ENCODE data around the gene CHD3. TPM values are rescaled to one million over a fixed set of nuclear protein-coding genes. Genes with fewer than 3 reads are reported as not detected.

CHD3 gene
- total and polyA plus RNA-seq, 2 experiments from 2014 or later = 2.9 to 9.7 TPM

DNA sequence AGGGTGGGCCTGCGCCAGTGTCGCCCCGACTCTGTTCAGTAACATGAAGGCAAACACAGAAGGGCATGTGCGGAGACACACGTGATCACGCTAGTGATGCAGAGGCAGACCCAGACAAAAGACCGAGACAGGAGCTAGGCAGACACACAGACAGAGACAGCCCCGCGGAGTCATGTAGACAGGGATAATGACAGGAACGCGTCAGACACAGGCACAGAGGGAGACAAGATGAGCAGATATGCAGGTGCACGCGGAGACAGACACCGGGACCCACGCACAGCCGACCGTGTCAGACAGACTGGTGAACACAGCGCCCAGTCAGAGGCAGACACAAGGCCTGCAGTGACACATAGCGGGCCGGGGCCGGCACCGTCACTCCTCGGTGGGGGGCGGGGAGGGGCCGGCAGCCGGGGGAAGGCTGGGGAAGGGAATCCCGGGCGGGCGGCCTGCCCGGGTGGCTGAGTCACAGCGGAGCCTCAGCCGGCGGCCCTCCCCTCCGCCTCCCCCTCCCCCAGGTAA, 47.1 kb upstream of the CHD3 start:
- no peak overlapping the region for H3K27ac Mint-ChIP-seq

DNA sequence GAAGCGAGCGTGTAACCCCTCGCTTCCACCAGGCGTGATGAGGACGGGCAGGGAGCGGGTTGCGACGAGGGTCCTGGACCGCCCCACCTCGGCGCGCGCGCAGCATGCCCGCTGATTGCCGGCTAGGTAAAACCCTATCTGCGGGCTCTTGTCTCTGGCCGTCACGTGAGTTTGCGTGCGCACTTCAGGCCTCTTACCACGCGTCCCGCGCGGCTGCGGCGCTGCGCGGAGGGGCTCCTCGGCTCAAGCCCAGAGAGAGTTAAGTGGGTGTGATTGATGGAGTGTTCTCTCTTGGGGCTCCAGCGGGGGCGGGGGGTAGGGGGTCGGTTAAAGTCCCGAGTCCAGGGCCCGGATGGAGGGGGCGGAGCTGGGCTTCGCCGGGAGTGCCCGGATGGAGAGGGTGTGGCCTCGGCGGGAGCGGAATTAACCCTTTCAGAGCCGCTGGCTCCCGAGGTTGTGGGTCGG, 46.6 kb upstream of the CHD3 start:
- H3K4me2 ChIP-seq = peak overlapping the region; percentile 99
- Mint-ChIP-seq H3K27me3 (ENCODE audit: insufficient read depth, low read depth, poor library complexity) (peaks cover 64% of the 10 kb centered on the region), H3K4me3 (peak overlapping the region; percentile 88), H3K9me3 (no peaks in the 10 kb centered on the region; the same call in 2 of the 3 replicates), H3K4me1 (peaks cover 39% of the 10 kb centered on the region), H3K36me3 (ENCODE audit: low read depth) (peaks cover 2% of the 10 kb centered on the region; the same call in 1 of the 3 replicates), H3K27ac (no peak overlapping the region)
- peaks cover 27% of the 10 kb centered on the region for H3K4me1 ChIP-seq (ENCODE audit: insufficient read depth)
- H4K20me1 ChIP-seq (replicated peaks; ENCODE audit: insufficient read depth) = peaks cover 13% of the 10 kb centered on the region
- no peak overlapping the region for H3K27ac ChIP-seq (ENCODE audit: low read depth)
- peaks cover 6% of the 10 kb centered on the region; the same call in 1 of the 2 replicates for H3K36me3 ChIP-seq (ENCODE audit: insufficient read depth)
- H3K27me3 ChIP-seq (ENCODE audit: insufficient read depth) = peaks cover 88% of the 10 kb centered on the region
- H2AFZ ChIP-seq = peak overlapping the region; percentile 99
- H3K79me2 ChIP-seq (replicated peaks; ENCODE audit: insufficient read depth) = no peaks in the 10 kb centered on the region
- H3K9me2 ChIP-seq (ENCODE audit: insufficient read depth) = no peaks in the 10 kb centered on the region
- ATAC-seq (peak; percentile 43), DNase-seq (ENCODE audit: low spot score) (peak; percentile 96)
- H3K4me3 ChIP-seq = peak overlapping the region; percentile 94
- peaks cover 21% of the 10 kb centered on the region for H3F3A ChIP-seq (replicated peaks; ENCODE audit: low read depth)
- no peak for TF ChIP-seq POLR2AphosphoS5 (IDR thresholded peaks at IDR 0.05; ENCODE audit: low read depth)
- no peak for TF ChIP-seq CREB1 (CRISPR knock-in tag; IDR thresholded peaks at IDR 0.05; ENCODE audit: low read depth)
- TF ChIP-seq, protein P1, sequence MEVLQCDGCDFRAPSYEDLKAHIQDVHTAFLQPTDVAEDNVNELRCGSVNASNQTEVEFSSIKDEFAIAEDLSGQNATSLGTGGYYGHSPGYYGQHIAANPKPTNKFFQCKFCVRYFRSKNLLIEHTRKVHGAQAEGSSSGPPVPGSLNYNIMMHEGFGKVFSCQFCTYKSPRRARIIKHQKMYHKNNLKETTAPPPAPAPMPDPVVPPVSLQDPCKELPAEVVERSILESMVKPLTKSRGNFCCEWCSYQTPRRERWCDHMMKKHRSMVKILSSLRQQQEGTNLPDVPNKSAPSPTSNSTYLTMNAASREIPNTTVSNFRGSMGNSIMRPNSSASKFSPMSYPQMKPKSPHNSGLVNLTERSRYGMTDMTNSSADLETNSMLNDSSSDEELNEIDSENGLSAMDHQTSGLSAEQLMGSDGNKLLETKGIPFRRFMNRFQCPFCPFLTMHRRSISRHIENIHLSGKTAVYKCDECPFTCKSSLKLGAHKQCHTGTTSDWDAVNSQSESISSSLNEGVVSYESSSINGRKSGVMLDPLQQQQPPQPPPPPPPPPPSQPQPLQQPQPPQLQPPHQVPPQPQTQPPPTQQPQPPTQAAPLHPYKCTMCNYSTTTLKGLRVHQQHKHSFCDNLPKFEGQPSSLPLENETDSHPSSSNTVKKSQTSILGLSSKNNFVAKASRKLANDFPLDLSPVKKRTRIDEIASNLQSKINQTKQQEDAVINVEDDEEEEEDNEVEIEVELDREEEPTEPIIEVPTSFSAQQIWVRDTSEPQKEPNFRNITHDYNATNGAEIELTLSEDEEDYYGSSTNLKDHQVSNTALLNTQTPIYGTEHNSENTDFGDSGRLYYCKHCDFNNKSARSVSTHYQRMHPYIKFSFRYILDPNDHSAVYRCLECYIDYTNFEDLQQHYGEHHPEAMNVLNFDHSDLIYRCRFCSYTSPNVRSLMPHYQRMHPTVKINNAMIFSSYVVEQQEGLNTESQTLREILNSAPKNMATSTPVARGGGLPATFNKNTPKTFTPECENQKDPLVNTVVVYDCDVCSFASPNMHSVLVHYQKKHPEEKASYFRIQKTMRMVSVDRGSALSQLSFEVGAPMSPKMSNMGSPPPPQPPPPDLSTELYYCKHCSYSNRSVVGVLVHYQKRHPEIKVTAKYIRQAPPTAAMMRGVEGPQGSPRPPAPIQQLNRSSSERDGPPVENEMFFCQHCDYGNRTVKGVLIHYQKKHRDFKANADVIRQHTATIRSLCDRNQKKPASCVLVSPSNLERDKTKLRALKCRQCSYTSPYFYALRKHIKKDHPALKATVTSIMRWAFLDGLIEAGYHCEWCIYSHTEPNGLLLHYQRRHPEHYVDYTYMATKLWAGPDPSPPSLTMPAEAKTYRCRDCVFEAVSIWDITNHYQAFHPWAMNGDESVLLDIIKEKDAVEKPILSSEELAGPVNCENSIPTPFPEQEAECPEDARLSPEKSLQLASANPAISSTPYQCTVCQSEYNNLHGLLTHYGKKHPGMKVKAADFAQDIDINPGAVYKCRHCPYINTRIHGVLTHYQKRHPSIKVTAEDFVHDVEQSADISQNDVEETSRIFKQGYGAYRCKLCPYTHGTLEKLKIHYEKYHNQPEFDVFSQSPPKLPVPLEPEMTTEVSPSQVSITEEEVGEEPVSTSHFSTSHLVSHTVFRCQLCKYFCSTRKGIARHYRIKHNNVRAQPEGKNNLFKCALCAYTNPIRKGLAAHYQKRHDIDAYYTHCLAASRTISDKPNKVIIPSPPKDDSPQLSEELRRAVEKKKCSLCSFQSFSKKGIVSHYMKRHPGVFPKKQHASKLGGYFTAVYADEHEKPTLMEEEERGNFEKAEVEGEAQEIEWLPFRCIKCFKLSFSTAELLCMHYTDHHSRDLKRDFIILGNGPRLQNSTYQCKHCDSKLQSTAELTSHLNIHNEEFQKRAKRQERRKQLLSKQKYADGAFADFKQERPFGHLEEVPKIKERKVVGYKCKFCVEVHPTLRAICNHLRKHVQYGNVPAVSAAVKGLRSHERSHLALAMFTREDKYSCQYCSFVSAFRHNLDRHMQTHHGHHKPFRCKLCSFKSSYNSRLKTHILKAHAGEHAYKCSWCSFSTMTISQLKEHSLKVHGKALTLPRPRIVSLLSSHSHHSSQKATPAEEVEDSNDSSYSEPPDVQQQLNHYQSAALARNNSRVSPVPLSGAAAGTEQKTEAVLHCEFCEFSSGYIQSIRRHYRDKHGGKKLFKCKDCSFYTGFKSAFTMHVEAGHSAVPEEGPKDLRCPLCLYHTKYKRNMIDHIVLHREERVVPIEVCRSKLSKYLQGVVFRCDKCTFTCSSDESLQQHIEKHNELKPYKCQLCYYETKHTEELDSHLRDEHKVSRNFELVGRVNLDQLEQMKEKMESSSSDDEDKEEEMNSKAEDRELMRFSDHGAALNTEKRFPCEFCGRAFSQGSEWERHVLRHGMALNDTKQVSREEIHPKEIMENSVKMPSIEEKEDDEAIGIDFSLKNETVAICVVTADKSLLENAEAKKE (CRISPR knock-in tag; IDR thresholded peaks at IDR 0.05) = no peak
- TF ChIP-seq NANOG (IDR thresholded peaks at IDR 0.05; ENCODE audit: borderline replicate concordance) = no peak
- no peak for TF ChIP-seq EZH2phosphoT487 (IDR thresholded peaks at IDR 0.05; ENCODE audit: unreplicated experiment)
- TF ChIP-seq EZH2 (IDR thresholded peaks at IDR 0.05; ENCODE audit: low read depth, unreplicated experiment) = no peak
- TF ChIP-seq ZNF114 (CRISPR knock-in tag; IDR thresholded peaks at IDR 0.05) = no peak
- TF ChIP-seq, protein P2, sequence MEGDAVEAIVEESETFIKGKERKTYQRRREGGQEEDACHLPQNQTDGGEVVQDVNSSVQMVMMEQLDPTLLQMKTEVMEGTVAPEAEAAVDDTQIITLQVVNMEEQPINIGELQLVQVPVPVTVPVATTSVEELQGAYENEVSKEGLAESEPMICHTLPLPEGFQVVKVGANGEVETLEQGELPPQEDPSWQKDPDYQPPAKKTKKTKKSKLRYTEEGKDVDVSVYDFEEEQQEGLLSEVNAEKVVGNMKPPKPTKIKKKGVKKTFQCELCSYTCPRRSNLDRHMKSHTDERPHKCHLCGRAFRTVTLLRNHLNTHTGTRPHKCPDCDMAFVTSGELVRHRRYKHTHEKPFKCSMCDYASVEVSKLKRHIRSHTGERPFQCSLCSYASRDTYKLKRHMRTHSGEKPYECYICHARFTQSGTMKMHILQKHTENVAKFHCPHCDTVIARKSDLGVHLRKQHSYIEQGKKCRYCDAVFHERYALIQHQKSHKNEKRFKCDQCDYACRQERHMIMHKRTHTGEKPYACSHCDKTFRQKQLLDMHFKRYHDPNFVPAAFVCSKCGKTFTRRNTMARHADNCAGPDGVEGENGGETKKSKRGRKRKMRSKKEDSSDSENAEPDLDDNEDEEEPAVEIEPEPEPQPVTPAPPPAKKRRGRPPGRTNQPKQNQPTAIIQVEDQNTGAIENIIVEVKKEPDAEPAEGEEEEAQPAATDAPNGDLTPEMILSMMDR (conservative IDR thresholded peaks at IDR 0.05; ENCODE audit: low read depth in 2 of 2) = no peak
- TF ChIP-seq ZNF331 (CRISPR knock-in tag; IDR thresholded peaks at IDR 0.05; ENCODE audit: low read depth) = no peak
- TF ChIP-seq JUNB (IDR thresholded peaks at IDR 0.05; ENCODE audit: unreplicated experiment) = no peak
- TF ChIP-seq, protein P3, sequence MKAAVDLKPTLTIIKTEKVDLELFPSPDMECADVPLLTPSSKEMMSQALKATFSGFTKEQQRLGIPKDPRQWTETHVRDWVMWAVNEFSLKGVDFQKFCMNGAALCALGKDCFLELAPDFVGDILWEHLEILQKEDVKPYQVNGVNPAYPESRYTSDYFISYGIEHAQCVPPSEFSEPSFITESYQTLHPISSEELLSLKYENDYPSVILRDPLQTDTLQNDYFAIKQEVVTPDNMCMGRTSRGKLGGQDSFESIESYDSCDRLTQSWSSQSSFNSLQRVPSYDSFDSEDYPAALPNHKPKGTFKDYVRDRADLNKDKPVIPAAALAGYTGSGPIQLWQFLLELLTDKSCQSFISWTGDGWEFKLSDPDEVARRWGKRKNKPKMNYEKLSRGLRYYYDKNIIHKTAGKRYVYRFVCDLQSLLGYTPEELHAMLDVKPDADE (IDR thresholded peaks at IDR 0.05) = no peak

More for the DNA sequence above, 47.1 kb upstream of the CHD3 start:
- peak overlapping the region; percentile 94 for H3K4me3 ChIP-seq
- peaks cover 87% of the 10 kb centered on the region for H3K27me3 ChIP-seq (ENCODE audit: insufficient read depth)
- H3K9me2 ChIP-seq (ENCODE audit: insufficient read depth) = no peaks in the 10 kb centered on the region
- peak overlapping the region; percentile 99 for H3K4me2 ChIP-seq
- no peaks in the 10 kb centered on the region for H3K79me2 ChIP-seq (replicated peaks; ENCODE audit: insufficient read depth)
- peak; percentile 34; the same call in 1 of the 2 replicates for TF ChIP-seq CREB1 (CRISPR knock-in tag; IDR thresholded peaks at IDR 0.05; ENCODE audit: low read depth)
- peak; percentile 61 for TF ChIP-seq EZH2 (IDR thresholded peaks at IDR 0.05; ENCODE audit: low read depth, unreplicated experiment)
- TF ChIP-seq ZNF114 (CRISPR knock-in tag; IDR thresholded peaks at IDR 0.05) = no peak
- Mint-ChIP-seq H3K27me3 (ENCODE audit: insufficient read depth, low read depth, poor library complexity) (peaks cover 66% of the 10 kb centered on the region), H3K36me3 (ENCODE audit: low read depth) (peaks cover 2% of the 10 kb centered on the region; the same call in 1 of the 3 replicates), H3K4me3 (peak overlapping the region; percentile 88), H3K4me1 (peaks cover 40% of the 10 kb centered on the region), H3K9me3 (no peaks in the 10 kb centered on the region; the same call in 2 of the 3 replicates)
- DNase-seq (ENCODE audit: low spot score) = no peak
- peaks cover 27% of the 10 kb centered on the region for H3K4me1 ChIP-seq (ENCODE audit: insufficient read depth)
- peaks cover 21% of the 10 kb centered on the region for H3F3A ChIP-seq (replicated peaks; ENCODE audit: low read depth)
- peak; percentile 4 for ATAC-seq
- H2AFZ ChIP-seq = peak overlapping the region; percentile 99
- peaks cover 13% of the 10 kb centered on the region for H4K20me1 ChIP-seq (replicated peaks; ENCODE audit: insufficient read depth)
- H3K27ac ChIP-seq (ENCODE audit: low read depth) = no peak overlapping the region
- H3K36me3 ChIP-seq (ENCODE audit: insufficient read depth) = peaks cover 6% of the 10 kb centered on the region; the same call in 1 of the 2 replicates

All from GM23338 (cell line).